Sigmoid colon (tissue), 7 donors: ENCODE results near the gene DDR1. TPM values are rescaled to one million over a fixed set of nuclear protein-coding genes. Genes with fewer than 3 reads are reported as not detected.
"Not testable (repeated sequence)": the region's sequence is repeated elsewhere in the genome, so short reads cannot be mapped to it uniquely, and the experiment has no call there.

Source experiments
- DNase-seq: peaks from one replicate; pipeline ENCODE4 v3.0.0-alpha.2; 2019
- H3K27ac ChIP-seq, 4 donors: fragments of 200-600 bp; sonication (generic); one replicate each; pipeline ENCODE4 v1.5.1; 2016 to 2019; ENCODE audit warnings: mild to moderate bottlenecking in 1 of 4
- H3K27me3 ChIP-seq, 3 donors: fragments of 200-600 bp; sonication (generic); one replicate each; pipeline ENCODE4 v1.5.1; 2019; ENCODE audit warnings: mild to moderate bottlenecking in 1 of 3
- H3K36me3 ChIP-seq, 4 donors: fragments of 200-600 bp; sonication (generic); one replicate each; pipeline ENCODE4 v1.5.1; 2016 to 2019
- H3K4me1 ChIP-seq, 4 donors: fragments of 200-600 bp; sonication (generic); one replicate each; pipeline ENCODE4 v1.5.1; 2017 to 2019
- H3K4me3 ChIP-seq, 4 donors: fragments of 200-600 bp; sonication (generic); one replicate each; pipeline ENCODE4 v1.5.1; 2017 to 2019; ENCODE audit warnings: mild to moderate bottlenecking in 2 of 4, moderate library complexity in 1 of 4
- H3K9me3 ChIP-seq, 4 donors: fragments of 200-600 bp in 3 of 4; sonication (generic) in 3 of 4; one replicate each; pipeline versions ENCODE4 v1.5.1 to v1.6.1; 2013 to 2019
- CTCF ChIP-seq, 4 experiments: fragments of 450-650 bp in 3 of 4; fragments of 200-600 bp in 1 of 4; IDR thresholded peaks; one replicate each; pipeline ENCODE4 v1.5.1; 2016 to 2019; ENCODE audit warnings: antibody characterized with exemption in 4 of 4, mild to moderate bottlenecking in 3 of 4, moderate library complexity in 2 of 4
- EP300 ChIP-seq, 4 donors: sonication (generic); formaldehyde crosslinking; IDR thresholded peaks; one replicate each; pipeline ENCODE4 v1.6.1; 2017; ENCODE audit warnings: antibody characterized with exemption in 4 of 4
- POLR2A ChIP-seq, 2 donors: fragments of 450-650 bp; IDR thresholded peaks; one replicate each; pipeline ENCODE4 v1.6.1; 2016; ENCODE audit warnings: antibody characterized with exemption in 2 of 2, mild to moderate bottlenecking in 2 of 2, moderate library complexity in 2 of 2
- POLR2AphosphoS5 ChIP-seq, 4 donors: sonication (generic); formaldehyde crosslinking; IDR thresholded peaks; one replicate each; pipeline ENCODE4 v1.6.1; 2017; ENCODE audit warnings: antibody characterized with exemption in 4 of 4
- WGBS, 2 donors: extraction: QIAGEN DNeasy Blood & Tissue Kit; methylation state at CpG; one replicate each; pipeline ENCODE4 v1.1.7; 2013; 5-methylcytosine and 5-hydroxymethylcytosine counted together
- intact Hi-C: fragments of 100-400 bp; cut with DNase I; formaldehyde crosslinking; loops from one replicate; pipeline ENCODE4 v1.15.1; 2023
- polyA plus RNA-seq, 3 donors: library from polyadenylated mRNA; stranded (reverse); fragments of 200-250 nt; gene quantifications; one replicate each; pipeline ENCODE4 v1.2.3, GENCODE V29; 2013
- total RNA-seq, 4 donors: library from RNA; depleted of rRNA; stranded (reverse); fragments of >200 nt; gene quantifications; one replicate each; pipeline ENCODE4 v1.1.0, GENCODE V29; 2016
- donor health status: healthy with polysubstance abuse.
- donor health status: Bipolar disorder and iron deficiency.
- donor health status: healthy.

DDR1 gene
- total and polyA plus RNA-seq, 7 donors: 7.9 to 110 (median 25.2) TPM

- TF ChIP-seq CTCF (IDR thresholded peaks at IDR 0.05) (no peak), POLR2A (IDR thresholded peaks at IDR 0.05) (no peak), POLR2AphosphoS5 (IDR thresholded peaks at IDR 0.05) (no peak), EP300 (IDR thresholded peaks at IDR 0.05) (no peak)
- H3K4me1 ChIP-seq: peaks cover 0 to 5% (median 3%) of the 10 kb centered on the region in 4 donors
- H3K27me3 ChIP-seq: no peaks in the 10 kb centered on the region
- no peak overlapping the region for H3K27ac ChIP-seq
- H3K36me3 ChIP-seq: no peaks in the 10 kb centered on the region
- H3K4me3 ChIP-seq: no peak overlapping the region
- intact Hi-C loops: no loop called here
- peaks cover 0 to 5% (median 2%) of the 10 kb centered on the region in 4 donors for H3K9me3 ChIP-seq
- no peak for DNase-seq
These were observed 13.8 kb upstream of the DDR1 start for GRCh38 chr6:30870546-30870945.

GRCh38 chr6:30871592-30872183 is 12.6 kb upstream of the DDR1 start:
- WGBS, 2 donors: 76 to 86% methylated on average over 4 of the region's 4 CpGs
- H3K27ac ChIP-seq: no peak overlapping the region
- H3K27me3 ChIP-seq: no peaks in the 10 kb centered on the region
- H3K4me1 ChIP-seq: peaks cover 0 to 17% (median 11%) of the 10 kb centered on the region in 4 donors
- no peak overlapping the region for H3K4me3 ChIP-seq
- no peaks in the 10 kb centered on the region for H3K36me3 ChIP-seq
- intact Hi-C loops: no loop called here
- H3K9me3 ChIP-seq: peaks cover 0 to 5% (median 2%) of the 10 kb centered on the region in 4 donors
- DNase-seq: no peak
- TF ChIP-seq POLR2AphosphoS5 (IDR thresholded peaks at IDR 0.05): no peak
- TF ChIP-seq CTCF (IDR thresholded peaks at IDR 0.05): no peak
- no peak for TF ChIP-seq POLR2A (IDR thresholded peaks at IDR 0.05)
- TF ChIP-seq EP300 (IDR thresholded peaks at IDR 0.05): no peak

- peaks cover 0 to 5% (median 2%) of the 10 kb centered on the region in 4 donors for H3K9me3 ChIP-seq
- H3K27ac ChIP-seq: no peak overlapping the region
- no peaks in the 10 kb centered on the region for H3K36me3 ChIP-seq
- no peak for DNase-seq
- no peaks in the 10 kb centered on the region for H3K27me3 ChIP-seq
- peaks cover 0 to 31% (median 22%) of the 10 kb centered on the region in 4 donors for H3K4me1 ChIP-seq
- H3K4me3 ChIP-seq: no peak overlapping the region
- 94 to 99% methylated on average over 2 of the region's 2 CpGs for WGBS, 2 donors
- TF ChIP-seq POLR2A (IDR thresholded peaks at IDR 0.05): no peak
- TF ChIP-seq POLR2AphosphoS5 (IDR thresholded peaks at IDR 0.05): no peak
- TF ChIP-seq EP300 (IDR thresholded peaks at IDR 0.05): no peak
- no peak for TF ChIP-seq CTCF (IDR thresholded peaks at IDR 0.05)
- intact Hi-C loops: no loop called here
These were observed 11.1 kb upstream of the DDR1 start for GRCh38 chr6:30873137-30873640.

GRCh38 chr6:30873795-30874194 is 10.5 kb upstream of the DDR1 start:
- H3K27ac ChIP-seq, H3K27me3 ChIP-seq, intact Hi-C loops, H3K9me3 ChIP-seq, H3K4me3 ChIP-seq, DNase-seq, H3K36me3 ChIP-seq: not testable (repeated sequence)
- H3K4me1 ChIP-seq: peaks cover 0 to 34% (median 24%) of the 10 kb centered on the region in 4 donors
- 95 to 100% methylated on average over 3 of the region's 3 CpGs for WGBS, 2 donors

GRCh38 chr6:30875244-30876038 is 8.9 kb upstream of the DDR1 start:
- TF ChIP-seq POLR2AphosphoS5 (IDR thresholded peaks at IDR 0.05): no peak
- no peak for TF ChIP-seq EP300 (IDR thresholded peaks at IDR 0.05)
- TF ChIP-seq POLR2A (IDR thresholded peaks at IDR 0.05): no peak
- no peak for TF ChIP-seq CTCF (IDR thresholded peaks at IDR 0.05)
- intact Hi-C loops: loop anchor here (2.0 kb wide), 2 partner anchors 39 to 197 kb away; partner anchors contain the start of gene VARS2
- peaks cover 0 to 34% (median 24%) of the 10 kb centered on the region in 4 donors for H3K4me1 ChIP-seq
- H3K36me3 ChIP-seq: no peaks in the 10 kb centered on the region
- no peak overlapping the region for H3K4me3 ChIP-seq
- H3K9me3 ChIP-seq: peaks cover 0 to 2% (median 1%) of the 10 kb centered on the region in 4 donors
- DNase-seq: no peak
- no peaks in the 10 kb centered on the region for H3K27me3 ChIP-seq
- H3K27ac ChIP-seq: peak overlapping the region; percentile 81 to 94 (median 88)
- WGBS, 2 donors: 65 to 82% methylated on average over 18 of the region's 18 CpGs
